Measurements from ENCODE around the gene AGTPBP1.

The AGTPBP1 gene

DNA sequence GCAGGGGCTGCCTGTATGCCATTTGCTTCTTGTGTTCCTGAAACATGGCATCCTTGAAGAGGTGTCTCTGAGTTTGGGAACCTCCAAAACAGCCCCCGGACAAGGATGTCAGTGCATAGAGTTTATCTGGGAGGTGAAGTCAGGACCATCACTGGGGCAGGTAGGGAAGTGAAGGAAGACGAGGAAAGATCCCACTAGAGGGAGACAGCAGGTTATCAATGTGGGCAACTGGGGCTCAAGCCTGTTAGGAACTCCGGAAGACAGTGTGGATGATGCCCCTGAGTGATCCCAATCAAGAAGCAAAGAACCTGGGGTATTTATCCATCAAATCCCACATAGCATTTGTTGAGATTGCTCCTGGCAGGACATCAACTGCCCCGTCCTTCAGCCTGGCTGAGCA lies 233.1 kb downstream of the AGTPBP1 start:
- no peak for DNase-seq (ENCODE audit: low read depth in 2 of 2, low spot score in 1 of 2)

DNA sequence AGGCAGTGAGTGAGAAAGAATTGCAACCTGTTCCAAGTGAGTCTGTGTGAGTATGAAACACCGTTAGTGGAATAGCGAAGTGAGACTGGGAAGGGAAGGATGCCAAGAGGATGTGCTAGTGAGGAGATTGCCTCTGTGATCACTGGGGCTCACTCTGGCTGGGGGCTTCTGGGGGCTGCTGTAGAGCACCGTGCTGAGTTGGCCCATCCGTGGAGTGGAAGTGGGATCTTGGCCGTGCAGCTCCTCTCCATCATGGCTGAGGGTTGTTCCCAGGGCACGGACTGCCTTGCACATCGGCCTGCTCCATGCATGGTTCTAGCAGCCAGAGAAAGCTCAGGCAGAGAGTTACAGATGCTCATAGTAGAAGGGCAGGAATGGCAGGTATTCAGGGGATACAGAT lies 236.1 kb downstream of the AGTPBP1 start:
- no peak for DNase-seq (ENCODE audit: low read depth in 2 of 2, low spot score in 1 of 2)

DNA sequence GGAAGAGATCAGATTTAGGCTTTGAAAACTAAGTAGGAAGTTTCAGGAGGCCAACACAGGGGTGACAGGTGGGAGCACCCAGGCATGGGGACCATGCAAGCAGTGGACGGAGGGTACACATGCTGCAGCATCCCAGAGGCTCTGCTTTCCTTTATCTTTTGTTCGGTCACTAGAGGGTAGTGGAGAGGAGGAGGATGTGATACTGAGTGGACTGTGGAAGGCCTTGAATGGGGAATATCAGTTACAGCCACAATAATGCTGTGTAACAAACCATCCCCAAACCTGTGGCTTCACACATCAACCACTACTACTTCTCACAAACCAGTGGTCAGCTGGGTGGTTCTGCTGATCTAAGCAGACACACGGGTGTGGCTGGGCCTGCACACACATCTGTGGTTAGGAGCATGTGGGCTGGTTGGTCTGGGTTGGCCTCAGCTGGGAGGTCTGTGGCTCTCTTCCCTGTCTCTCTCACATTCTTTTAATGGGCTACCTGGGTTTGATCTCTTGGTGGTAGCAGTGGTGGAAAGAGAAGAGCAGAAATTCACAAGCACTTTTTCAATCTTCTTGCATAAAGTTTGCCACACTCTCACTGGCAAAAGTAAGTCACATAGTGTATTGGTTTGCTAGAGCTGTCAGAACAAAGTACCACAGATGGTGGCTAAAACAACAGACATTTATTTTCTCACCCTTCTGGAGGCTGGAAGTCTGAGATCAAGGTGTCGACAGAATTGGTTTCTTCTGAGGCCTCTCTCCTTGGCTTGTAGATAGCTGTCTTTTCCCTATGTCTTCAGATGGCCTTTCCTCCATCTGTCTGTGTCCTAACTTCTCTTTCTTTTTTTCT lies 238.7 kb downstream of the AGTPBP1 start:
- DNase-seq (ENCODE audit: low read depth in 2 of 2, low spot score in 1 of 2): no peak

DNA sequence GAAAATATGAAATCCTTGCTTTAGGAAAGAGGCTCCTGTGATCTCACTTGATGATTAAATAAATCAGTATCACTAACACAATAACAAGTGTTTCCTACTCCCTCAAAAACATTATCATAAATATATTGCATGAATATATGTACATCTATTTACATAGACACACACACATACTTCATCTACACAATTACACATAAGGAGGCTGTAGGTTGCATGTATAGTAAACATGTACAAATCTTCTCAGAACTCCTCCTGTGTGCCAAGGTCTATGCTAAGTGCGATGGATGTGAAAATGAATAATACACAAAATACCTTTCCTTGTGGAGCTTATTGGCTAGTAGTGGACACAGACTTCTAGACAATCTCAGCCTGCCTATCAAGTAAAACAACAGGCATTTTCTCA lies 239.9 kb downstream of the AGTPBP1 start:
- no peak for DNase-seq (ENCODE audit: low read depth in 2 of 2, low spot score in 1 of 2)

DNA sequence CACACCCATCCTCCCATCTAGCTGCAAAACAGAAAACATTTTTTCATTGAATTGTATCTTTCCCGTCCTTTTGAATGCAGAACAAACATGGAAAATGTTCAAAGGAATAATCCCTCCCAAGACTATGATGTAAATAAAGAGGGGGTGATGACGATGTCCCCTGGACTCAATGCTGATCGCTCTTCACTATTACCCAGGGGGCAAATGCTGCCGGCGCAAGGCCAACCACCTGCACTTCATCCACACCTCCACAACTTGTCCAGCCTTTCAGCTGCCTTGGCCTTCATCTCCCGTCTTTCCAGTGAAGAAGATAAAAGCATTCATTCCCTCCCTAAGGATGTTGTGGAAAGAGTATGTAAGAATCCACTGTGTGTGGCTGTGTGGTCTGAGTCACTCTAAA lies 240.3 kb downstream of the AGTPBP1 start:
- no peak for DNase-seq (ENCODE audit: low read depth in 2 of 2, low spot score in 1 of 2)
